8988T (cell line): ENCODE data around the gene GPR35.
"Not testable (repeated sequence)": the region's sequence is repeated elsewhere in the genome, so short reads cannot be mapped to it uniquely, and the experiment has no call there.

Source experiments
- DNase-seq: peaks from one replicate; pipeline ENCODE4 v3.0.0; 2011

GPR35 gene

DNA sequence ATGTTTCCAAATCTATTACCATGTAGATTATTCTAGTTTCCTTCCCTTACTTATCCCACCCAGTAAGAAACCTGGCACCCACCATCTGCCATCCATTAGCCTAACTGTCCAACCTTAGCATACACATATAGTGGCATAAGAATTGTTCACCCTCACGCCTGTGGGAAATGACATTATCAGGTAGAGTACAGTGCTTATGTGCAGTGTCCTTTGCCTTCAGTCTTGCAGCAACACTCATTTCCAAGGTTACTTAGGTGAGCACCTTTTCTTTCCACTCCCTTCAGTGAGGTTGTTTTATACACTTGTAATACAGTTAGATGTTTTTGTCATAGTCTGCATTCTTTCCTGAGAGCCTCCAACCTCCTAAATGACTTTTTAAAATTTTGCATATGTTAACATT is 39.3 kb downstream of the GPR35 start:
- DNase-seq: no peak

- DNase-seq: no peak
Observed at GRCh38 chr2:240670402-240670801, 45.1 kb downstream of the GPR35 start.

DNA sequence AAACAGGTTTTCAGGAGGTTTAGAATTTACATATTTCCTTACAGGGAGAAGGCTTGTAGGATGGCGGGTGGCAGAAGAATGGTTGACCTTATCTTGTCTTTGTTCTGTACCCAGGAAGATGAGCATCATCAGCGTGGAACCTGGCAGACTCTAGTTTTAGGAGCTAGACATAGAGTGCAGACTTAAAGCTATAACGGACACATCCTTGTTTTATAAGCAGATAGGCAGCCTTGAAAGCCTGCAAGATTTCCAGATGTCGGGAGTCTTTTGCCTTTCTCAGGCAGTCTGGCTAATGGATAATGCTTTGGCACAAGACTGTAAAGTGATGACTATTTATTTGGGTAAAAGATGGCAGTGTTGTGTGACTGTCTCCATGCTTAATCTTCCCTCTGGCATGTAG is 45.7 kb downstream of the GPR35 start:
- no peak for DNase-seq

DNA sequence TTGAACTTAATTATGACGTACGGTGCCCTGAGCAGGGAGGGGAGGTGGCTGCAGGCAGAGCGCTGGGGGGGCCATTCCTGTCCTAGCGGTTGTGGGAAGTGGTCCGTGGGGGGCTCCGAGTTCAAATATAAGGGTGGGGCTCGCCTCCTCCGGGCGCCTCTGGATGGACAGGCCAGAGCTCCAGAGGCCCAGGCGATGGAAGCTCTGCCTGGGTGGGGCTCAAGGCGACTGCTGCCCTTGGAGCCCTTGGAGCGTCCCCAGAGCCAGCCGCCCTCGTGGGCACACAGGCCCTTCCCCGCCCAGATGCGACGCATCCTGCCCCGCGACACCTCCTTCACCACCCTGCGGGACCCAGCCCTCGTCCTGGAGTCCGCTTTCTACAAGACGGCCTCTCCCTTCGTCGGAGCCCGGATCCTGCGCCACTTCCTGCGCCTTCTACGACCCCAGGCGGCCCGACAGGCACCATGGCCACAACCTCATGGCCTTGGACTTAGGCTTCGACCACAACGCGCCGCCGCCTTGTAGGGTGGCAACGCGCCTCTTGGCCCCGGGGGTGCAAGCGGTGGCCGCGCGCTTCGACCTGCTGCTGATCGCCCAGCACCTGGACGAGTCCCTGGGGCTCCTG is 46.9 kb downstream of the GPR35 start:
- DNase-seq: no peak

- DNase-seq: no peak
Observed at GRCh38 chr2:240672701-240673190, 47.5 kb downstream of the GPR35 start.

DNA sequence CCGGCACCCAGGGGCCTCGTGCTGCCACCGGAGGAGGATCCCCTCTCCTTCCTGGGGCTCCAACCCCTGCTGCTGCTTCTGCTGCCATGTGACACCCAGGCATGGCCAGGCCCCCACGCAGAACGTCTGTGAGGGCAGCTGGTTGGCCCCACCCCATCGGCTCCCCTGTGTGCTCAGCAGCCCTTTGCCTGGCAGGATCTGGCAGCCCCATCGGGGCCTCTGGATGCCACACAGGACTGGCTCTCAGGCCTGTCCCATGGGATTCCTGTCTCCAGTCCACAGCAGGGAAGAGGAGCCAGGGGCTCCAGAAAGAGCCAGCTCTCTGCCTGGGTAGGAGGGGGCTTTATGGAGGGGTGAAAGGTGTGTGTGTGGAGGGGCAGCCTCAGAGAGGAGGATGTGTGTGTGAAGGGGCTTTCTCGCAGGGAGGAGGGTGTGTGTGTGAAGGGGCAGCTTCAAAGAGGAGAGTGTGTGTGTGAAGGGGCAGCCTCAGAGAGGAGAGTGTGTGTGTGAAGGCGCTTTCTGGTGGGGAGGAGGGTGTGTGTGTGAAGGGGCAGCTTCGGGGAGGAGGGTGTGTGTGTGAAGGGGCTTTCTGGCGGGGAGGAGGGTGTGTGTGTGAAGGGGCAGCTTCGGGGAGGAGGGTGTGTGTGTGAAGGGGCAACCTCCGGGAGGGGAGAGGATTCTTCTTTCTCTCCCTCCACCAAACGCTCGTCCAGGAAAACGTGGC is 49.3 kb downstream of the GPR35 start:
- not testable (repeated sequence) for DNase-seq

- DNase-seq: not testable (repeated sequence)
Observed at GRCh38 chr2:240675345-240675744, 50.1 kb downstream of the GPR35 start.

DNA sequence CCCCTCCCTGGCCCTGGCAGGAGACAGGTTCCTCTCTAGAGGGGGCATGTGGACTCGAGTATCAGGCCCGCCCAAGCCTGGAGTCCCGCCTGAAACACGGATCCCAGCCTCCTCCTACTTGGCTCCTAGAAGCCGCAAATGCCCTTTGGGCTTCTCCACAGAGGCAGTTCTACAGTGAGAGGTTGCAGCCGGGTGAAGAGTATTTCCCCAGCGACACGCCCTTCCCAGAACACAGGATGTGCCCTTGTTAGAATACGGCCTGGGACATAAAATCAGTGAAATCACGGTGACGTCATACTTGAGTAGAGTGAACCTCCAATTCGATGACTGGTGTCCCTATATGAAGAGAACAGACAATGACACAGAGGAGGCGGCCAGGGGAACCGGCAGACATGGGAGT is 52.8 kb downstream of the GPR35 start:
- DNase-seq: not testable (repeated sequence)

DNA sequence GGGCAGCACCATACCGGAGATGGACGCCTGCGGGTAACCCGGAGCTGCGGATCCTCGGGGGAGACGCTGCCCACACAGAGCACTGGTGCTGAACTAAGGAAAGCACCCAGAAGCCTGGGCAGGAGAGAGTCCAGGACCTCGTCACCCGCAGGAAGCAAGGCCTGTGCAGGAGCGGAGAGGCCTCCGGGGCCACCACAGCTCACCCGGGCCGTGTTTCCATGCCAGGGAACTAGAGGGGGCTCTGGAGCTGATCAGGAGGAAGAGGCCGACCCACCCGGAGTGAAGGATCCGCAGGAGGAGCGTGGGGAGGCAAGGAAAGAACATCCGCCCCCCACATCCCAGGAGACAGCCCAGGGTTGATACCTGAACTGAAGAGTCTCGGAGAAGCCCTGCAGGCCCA is 53.6 kb downstream of the GPR35 start:
- DNase-seq: not testable (repeated sequence)

DNA sequence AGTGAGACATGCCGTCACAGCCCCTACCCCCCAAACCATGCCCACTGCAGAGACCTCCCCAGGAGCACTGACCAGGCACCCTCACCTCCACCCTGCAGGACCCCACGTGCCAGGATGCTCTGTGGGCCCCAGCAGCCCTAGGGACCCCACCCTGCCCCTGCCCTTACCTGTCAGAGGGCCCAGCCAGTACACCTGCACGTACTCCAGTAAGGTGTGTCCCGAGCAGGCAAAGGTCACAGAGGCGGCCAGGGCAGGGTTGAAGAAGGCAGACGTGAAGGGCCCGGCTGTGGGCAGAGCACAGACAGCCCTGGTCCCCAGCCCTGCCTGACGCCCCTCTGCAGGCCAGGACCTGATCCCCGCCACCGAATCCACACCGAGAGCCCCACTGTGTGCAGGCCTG is 54.9 kb downstream of the GPR35 start:
- DNase-seq: not testable (repeated sequence)
